NCI-H2196 treated with DMSO at 0.1 percent for 48 hours (cell line): ENCODE results near the gene AMFR.

ENCODE experiments used
- DNase-seq: peaks from one replicate; lab custom pipeline; 2025; ENCODE audit not compliant: unreplicated experiment; lab: John Stamatoyannopoulos, UW

Gene AMFR

GRCh38 chr16:56349086-56349415 is 76.3 kb downstream of the AMFR start:
- DNase-seq, result no peak

- peak; percentile 64 for DNase-seq
Measured at GRCh38 chr16:56348168-56349085, 76.9 kb downstream of the AMFR start.

- DNase-seq, result no peak
Measured at GRCh38 chr16:56347670-56348069, 77.7 kb downstream of the AMFR start.

- DNase-seq, result no peak
Measured at GRCh38 chr16:56347166-56347565, 78.2 kb downstream of the AMFR start.

- DNase-seq, result no peak
Measured at GRCh38 chr16:56346131-56346890, 79.0 kb downstream of the AMFR start.

- no peak for DNase-seq
Measured at GRCh38 chr16:56345406-56346050, 79.8 kb downstream of the AMFR start.

- DNase-seq, result no peak
Measured at GRCh38 chr16:56344518-56345405, 80.6 kb downstream of the AMFR start.

GRCh38 chr16:56343661-56344517 is 81.5 kb downstream of the AMFR start:
- DNase-seq, result no peak

GRCh38 chr16:56341656-56342399 is 83.5 kb downstream of the AMFR start:
- no peak for DNase-seq

GRCh38 chr16:56340864-56341365 is 84.4 kb downstream of the AMFR start:
- no peak for DNase-seq

GRCh38 chr16:56340416-56340815 is 84.9 kb downstream of the AMFR start:
- no peak for DNase-seq

GRCh38 chr16:56339431-56340195 is 85.7 kb downstream of the AMFR start:
- DNase-seq, result no peak

GRCh38 chr16:56338566-56339318 is 86.6 kb downstream of the AMFR start:
- no peak for DNase-seq

GRCh38 chr16:56337858-56338325 is 87.5 kb downstream of the AMFR start:
- no peak for DNase-seq

- no peak for DNase-seq
Measured at GRCh38 chr16:56337131-56337857, 88.1 kb downstream of the AMFR start.

- no peak for DNase-seq
Measured at GRCh38 chr16:56336711-56337110, 88.6 kb downstream of the AMFR start.
